ENCODE results near the gene CLCF1. TPM values are rescaled to one million over a fixed set of nuclear protein-coding genes. Genes with fewer than 3 reads are reported as not detected.

CLCF1 gene
- total and polyA plus RNA-seq, 2 of the 13 experiments (the other 11 are each of a cell fraction or from before 2014, with no cell fraction given): 0.49 to 0.78 TPM

DNA sequence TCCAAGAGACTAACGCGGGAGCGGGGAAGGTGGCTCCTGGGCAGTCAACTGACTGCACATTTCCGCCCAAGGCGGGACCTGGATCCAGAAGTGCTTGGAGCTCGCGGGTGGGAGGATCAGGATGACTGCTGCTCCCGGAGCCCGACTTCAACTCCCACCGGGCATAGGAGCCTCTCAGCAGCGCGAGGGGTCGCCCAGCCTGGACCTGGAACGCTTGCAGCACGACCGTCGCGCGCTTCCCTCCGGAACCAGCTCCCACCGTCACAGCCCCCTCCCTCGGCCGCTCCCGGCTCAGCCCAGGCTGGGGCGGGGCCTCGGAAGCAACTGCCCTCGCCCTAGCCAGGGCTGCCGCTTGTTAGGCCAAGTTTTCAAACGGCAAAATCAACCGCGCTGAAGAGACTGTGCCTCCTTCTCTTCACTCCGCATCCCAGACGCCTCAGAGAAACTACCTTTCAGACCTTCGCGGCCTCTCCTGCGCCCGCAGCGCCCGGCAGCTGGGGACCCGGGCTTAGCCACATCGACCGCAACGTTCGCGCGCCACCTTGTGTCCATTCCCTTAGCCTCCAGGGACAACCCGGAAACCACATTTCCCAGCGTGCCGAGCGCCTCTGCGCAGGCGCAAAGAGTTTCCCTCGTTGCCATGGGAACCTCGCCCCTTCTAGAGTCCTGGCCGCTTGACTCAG, 56.1 kb downstream of the CLCF1 start (continued):
- 0 out of 2 replicates have a peak, but pooled peaks have one; percentile 24 for TF ChIP-seq PRDM10 (CRISPR knock-in tag; IDR thresholded peaks at IDR 0.05; ENCODE audit: low read depth)
- no peak for TF ChIP-seq ZNF563 (CRISPR knock-in tag; IDR thresholded peaks at IDR 0.05)
- 0 out of 2 replicates have a peak, but pooled peaks have one; percentile 2 for TF ChIP-seq NFE2L1 (CRISPR knock-in tag; IDR thresholded peaks at IDR 0.05; ENCODE audit: borderline replicate concordance)
- TF ChIP-seq MXD3 (CRISPR knock-in tag; IDR thresholded peaks at IDR 0.05): peak; percentile 61; the same call in 1 of the 2 replicates
- peak; percentile 34; the same call in 1 of the 2 replicates for TF ChIP-seq ARNT2 (CRISPR knock-in tag; IDR thresholded peaks at IDR 0.05; ENCODE audit: low read depth)
- no peak for TF ChIP-seq ARNTL (CRISPR knock-in tag; IDR thresholded peaks at IDR 0.05)
- TF ChIP-seq, protein P1, sequence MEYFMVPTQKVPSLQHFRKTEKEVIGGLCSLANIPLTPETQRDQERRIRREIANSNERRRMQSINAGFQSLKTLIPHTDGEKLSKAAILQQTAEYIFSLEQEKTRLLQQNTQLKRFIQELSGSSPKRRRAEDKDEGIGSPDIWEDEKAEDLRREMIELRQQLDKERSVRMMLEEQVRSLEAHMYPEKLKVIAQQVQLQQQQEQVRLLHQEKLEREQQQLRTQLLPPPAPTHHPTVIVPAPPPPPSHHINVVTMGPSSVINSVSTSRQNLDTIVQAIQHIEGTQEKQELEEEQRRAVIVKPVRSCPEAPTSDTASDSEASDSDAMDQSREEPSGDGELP (IDR thresholded peaks at IDR 0.05; ENCODE audit: borderline replicate concordance, low read depth): no peak
- TF ChIP-seq ZBTB49 (CRISPR knock-in tag; IDR thresholded peaks at IDR 0.05; ENCODE audit: borderline replicate concordance): no peak
- no peak for TF ChIP-seq FOSL2 (CRISPR knock-in tag; IDR thresholded peaks at IDR 0.05)
- 0 out of 2 replicates have a peak, but pooled peaks have one; percentile 75 for TF ChIP-seq REL (CRISPR knock-in tag; conservative IDR thresholded peaks at IDR 0.05)
- peak; percentile 76 for TF ChIP-seq POGZ (CRISPR knock-in tag; IDR thresholded peaks at IDR 0.05)
- TF ChIP-seq SSRP1 (CRISPR knock-in tag; IDR thresholded peaks at IDR 0.05): no peak
- no peak for TF ChIP-seq ZNF766 (CRISPR knock-in tag; IDR thresholded peaks at IDR 0.05; ENCODE audit: borderline replicate concordance)
- TF ChIP-seq ZFP91 (CRISPR knock-in tag; IDR thresholded peaks at IDR 0.05; ENCODE audit: borderline replicate concordance): peak; percentile 93; the same call in 1 of the 2 replicates
- no peak for TF ChIP-seq NFE2 (CRISPR knock-in tag; IDR thresholded peaks at IDR 0.05)
- TF ChIP-seq ZNF562 (CRISPR knock-in tag; IDR thresholded peaks at IDR 0.05; ENCODE audit: borderline replicate concordance): no peak
- TF ChIP-seq ZNF160 (CRISPR knock-in tag; IDR thresholded peaks at IDR 0.05): no peak
- no peak for TF ChIP-seq LCORL (IDR thresholded peaks at IDR 0.05)
- TF ChIP-seq LCORL (CRISPR knock-in tag; IDR thresholded peaks at IDR 0.05): peak; percentile 54; the same call in 1 of the 2 replicates
- 0 out of 2 replicates have a peak, but pooled peaks have one; percentile 14 for TF ChIP-seq MYNN (CRISPR knock-in tag; IDR thresholded peaks at IDR 0.05; ENCODE audit: low read depth)

Data from HepG2 (cell line).